Ecto neural progenitor cell (in vitro differentiated cells): ENCODE measurements around the gene BARHL1.

ENCODE experiments used
- DNase-seq: peaks from one replicate; pipeline ENCODE4 v3.0.0-alpha.2; 2018; ENCODE audit warnings: low spot score

BARHL1 gene

DNA sequence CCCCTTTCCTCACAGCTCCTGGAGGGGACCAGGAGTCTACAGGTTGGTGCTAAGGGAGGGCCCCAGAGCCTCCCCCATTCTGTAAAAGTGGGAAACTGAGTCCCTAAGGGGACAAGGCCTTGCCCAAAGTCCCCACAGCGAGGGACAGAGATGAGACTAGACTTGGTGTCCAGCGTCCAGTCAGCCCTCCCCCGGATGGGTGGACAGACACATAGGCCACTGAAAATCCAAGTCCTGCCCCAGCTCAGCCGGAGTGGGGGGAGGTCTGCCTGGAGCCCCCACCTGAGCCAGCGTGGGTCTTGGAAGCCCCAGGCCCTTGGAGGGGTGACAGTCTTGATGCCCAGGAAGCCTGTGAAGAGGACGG lies 5.2 kb downstream of the BARHL1 start:
- DNase-seq: no peak

- no peak for DNase-seq
These were observed 5.7 kb downstream of the BARHL1 start for GRCh38 chr9:132588098-132588497.

DNA sequence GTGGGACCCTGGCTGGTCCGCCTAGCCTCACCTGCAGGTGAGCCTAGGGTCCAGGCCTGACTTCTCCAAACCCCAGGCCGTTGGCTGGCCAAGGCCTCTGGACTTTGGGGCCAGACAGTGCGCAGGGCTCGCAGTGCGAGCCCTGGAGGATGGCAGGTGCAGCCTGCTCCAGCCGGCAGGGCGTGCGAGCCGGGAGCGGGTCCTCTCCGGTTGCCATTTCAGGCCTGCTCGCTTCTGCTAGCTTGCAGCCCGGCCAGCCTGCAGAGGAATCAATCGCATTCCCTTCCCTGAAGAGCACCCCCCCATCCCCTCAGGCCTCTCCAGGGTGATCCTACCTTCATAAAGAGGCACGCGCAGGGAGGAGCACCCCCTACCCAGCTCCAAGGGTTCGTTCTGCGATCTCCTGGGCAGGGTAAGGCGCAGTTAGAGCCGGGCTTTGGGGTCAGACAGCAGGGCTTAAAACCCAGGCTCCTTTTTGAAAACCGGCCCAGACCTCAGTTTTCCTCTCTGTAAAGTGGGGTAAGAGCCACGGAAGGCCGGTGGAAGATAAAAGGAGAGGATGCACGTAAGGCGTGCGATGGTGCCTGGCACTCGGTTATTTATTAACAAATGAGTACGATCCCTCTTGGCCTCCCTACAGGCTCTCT lies 6.2 kb downstream of the BARHL1 start:
- no peak for DNase-seq

GRCh38 chr9:132589148-132590036 lies 7.0 kb downstream of the BARHL1 start:
- no peak for DNase-seq

- no peak for DNase-seq
These were observed 7.6 kb downstream of the BARHL1 start for GRCh38 chr9:132590037-132590317.

GRCh38 chr9:132590318-132591182 lies 8.1 kb downstream of the BARHL1 start:
- DNase-seq: peak; percentile 66

DNA sequence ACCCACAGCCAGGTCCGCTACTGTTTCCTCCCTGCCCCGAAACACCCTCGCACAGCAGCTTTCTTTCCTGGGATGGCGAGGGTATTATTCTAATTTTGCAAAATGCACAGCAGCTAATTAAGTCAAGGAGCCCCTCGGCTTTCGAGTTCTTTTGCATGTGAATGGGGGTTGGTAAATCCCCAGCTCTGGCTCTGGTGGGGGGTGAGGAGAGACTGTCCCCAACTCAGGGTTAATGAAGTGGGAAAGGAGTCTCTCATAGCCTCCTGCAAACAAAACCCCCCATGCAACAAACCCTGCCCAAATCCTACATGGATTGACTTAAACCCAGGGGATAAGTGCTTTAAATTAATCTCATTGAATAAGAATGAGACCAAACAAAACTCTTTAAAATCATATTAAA lies 8.8 kb downstream of the BARHL1 start:
- DNase-seq: peak; percentile 68

GRCh38 chr9:132591751-132592314 lies 9.4 kb downstream of the BARHL1 start:
- DNase-seq: peak; percentile 63

DNA sequence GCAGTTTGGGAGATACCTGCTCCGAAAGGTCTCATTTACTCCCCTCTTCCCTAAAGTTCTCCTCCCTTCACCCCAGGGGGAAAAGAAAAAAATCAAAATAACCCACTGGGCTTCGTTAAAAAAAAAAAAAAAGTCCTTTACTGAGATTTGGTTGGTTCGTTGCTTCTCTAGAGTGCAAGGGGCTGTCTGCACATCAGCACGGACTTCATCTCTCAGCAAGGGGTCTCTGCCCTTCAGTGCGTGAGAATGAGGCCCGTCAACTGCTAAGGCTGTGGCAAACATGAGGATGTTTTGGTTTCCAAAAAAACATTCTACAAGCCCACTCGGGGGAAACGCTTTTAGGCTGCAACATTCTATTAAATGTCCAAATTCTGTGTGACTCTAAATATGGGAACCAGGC lies 10.0 kb downstream of the BARHL1 start:
- DNase-seq: no peak

GRCh38 chr9:132594412-132594811 lies 12.0 kb downstream of the BARHL1 start:
- DNase-seq: no peak

- DNase-seq: no peak
These were observed 12.9 kb downstream of the BARHL1 start for GRCh38 chr9:132595319-132595718.

DNA sequence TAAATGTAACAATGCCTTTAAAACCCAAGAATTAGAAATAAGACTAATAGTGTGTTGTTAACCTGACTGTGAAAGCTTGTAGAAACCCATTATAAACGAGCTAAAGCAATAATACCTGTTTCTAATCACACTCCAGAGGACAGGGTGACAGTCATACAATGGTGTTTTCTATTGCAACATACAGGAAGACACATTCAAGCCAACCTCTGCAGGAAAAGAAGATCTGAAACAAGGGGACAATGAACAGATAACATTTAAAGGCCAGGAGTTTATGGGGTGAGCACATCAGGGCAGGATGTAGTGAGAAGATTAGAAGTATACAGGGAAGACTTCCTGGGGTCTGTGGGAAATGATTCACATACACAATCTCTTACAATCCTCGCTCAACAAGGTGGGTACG lies 13.8 kb downstream of the BARHL1 start:
- no peak for DNase-seq

GRCh38 chr9:132597073-132597775 lies 14.8 kb downstream of the BARHL1 start:
- no peak for DNase-seq

DNA sequence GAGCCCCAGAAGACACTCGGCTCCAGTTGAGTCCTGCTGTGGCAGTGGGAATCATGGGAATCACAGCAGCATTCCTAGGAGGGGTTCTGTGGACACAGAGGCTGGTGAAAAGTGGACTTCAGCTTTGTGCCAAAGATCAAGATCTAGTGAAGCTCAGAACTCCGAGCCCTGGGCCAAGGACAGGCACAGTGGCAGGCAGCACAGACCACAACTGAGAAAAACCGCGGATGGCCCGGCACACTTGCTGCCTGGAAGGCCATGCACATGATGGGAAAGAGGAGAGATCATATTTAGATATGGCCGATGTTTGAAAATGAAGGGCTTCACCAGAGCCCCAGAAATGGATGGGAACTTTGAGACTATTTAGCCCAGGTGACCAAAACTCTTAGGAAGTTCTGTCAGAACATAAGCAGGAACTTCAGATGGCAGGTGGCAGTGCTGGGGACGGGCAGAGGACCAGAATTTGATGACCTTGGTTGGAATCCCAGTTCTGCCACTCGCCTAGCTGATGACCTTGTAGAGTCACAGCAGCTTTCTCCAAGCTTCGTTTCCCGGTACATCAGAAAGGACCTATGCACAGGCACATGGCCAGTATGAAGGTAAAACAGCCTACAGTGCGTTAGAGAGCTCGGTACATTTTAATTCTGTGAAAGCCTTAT lies 18.0 kb downstream of the BARHL1 start:
- DNase-seq: no peak

DNA sequence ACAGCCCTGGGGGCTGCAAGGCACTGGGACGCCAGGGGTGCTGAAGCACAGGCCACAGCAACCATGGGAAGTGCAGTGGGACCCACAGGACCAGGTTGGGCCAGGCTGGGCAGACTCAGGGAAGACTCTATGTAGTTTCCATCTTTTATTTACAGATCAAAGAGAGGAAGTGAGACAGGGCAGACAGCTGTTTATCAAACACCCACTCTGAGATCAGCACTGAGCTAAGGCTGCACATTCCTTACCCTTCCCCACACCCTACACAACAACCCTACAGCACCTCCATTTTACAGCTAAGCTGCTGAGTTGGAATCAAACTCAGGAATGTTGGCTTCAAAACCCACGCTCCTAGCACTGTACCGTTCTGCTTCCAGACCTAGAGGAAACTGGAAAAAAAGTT lies 19.8 kb downstream of the BARHL1 start:
- DNase-seq: no peak

GRCh38 chr9:132605387-132605786 lies 23.0 kb downstream of the BARHL1 start:
- DNase-seq: no peak

- DNase-seq: no peak
These were observed 23.7 kb downstream of the BARHL1 start for GRCh38 chr9:132606066-132606465.

DNA sequence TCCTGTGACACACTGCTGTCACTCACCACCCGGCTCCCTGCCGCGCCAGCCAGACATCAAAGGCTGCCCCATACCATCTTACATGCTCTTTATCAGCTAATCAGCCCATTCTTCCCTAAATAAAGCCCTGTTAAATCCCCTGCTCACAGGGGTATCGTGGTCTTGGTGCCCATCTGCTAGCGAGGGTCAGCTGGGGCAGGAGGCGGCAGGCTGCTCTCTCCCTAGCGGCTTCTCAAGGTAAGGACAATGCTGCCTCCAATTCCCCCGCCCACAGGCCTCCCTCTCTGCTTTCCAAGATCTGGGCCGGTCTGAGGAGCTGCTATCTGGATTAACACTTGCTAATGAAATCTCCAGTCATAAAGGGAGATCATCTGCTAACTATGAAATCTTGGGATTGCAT lies 26.8 kb downstream of the BARHL1 start:
- DNase-seq: peak; percentile 90

GRCh38 chr9:132609829-132610228 lies 27.4 kb downstream of the BARHL1 start:
- no peak for DNase-seq

- no peak for DNase-seq
These were observed 28.3 kb downstream of the BARHL1 start for GRCh38 chr9:132610661-132611060.

GRCh38 chr9:132614324-132614723 lies 31.9 kb downstream of the BARHL1 start:
- DNase-seq: no peak
